ENCODE data around the gene CDK8.
"Not testable (repeated sequence)": the region's sequence is repeated elsewhere in the genome, so short reads cannot be mapped to it uniquely, and the experiment has no call there.

Gene CDK8

GRCh38 chr13:26259634-26260033 lies 5.7 kb downstream of the CDK8 start:
- no peak for TF ChIP-seq CTCF (IDR thresholded peaks at IDR 0.05; ENCODE audit: insufficient read depth, low read depth, low read length, missing control alignments)
- no peak for DNase-seq (ENCODE audit: low read depth)
- H3K4me3 ChIP-seq (ENCODE audit: low read depth, low read length) = no peak overlapping the region

- no peak for TF ChIP-seq CTCF (IDR thresholded peaks at IDR 0.05; ENCODE audit: insufficient read depth, low read depth, low read length, missing control alignments)
- no peak overlapping the region for H3K4me3 ChIP-seq (ENCODE audit: low read depth, low read length)
- DNase-seq (ENCODE audit: low read depth) = no peak
These were observed 8.2 kb downstream of the CDK8 start for GRCh38 chr13:26262156-26262555.

GRCh38 chr13:26266311-26266710 lies 12.4 kb downstream of the CDK8 start:
- no peak overlapping the region for H3K4me3 ChIP-seq (ENCODE audit: low read depth, low read length)
- no peak for DNase-seq (ENCODE audit: low read depth)
- TF ChIP-seq CTCF (IDR thresholded peaks at IDR 0.05; ENCODE audit: insufficient read depth, low read depth, low read length, missing control alignments) = no peak

GRCh38 chr13:26270707-26271106 lies 16.8 kb downstream of the CDK8 start:
- TF ChIP-seq CTCF (IDR thresholded peaks at IDR 0.05; ENCODE audit: insufficient read depth, low read depth, low read length, missing control alignments) = no peak
- H3K4me3 ChIP-seq (ENCODE audit: low read depth, low read length) = no peak overlapping the region
- DNase-seq (ENCODE audit: low read depth) = no peak

GRCh38 chr13:26272621-26273020 lies 18.7 kb downstream of the CDK8 start:
- no peak overlapping the region for H3K4me3 ChIP-seq (ENCODE audit: low read depth, low read length)
- no peak for DNase-seq (ENCODE audit: low read depth)
- no peak for TF ChIP-seq CTCF (IDR thresholded peaks at IDR 0.05; ENCODE audit: insufficient read depth, low read depth, low read length, missing control alignments)

GRCh38 chr13:26280295-26280694 lies 26.4 kb downstream of the CDK8 start:
- TF ChIP-seq CTCF (IDR thresholded peaks at IDR 0.05; ENCODE audit: insufficient read depth, low read depth, low read length, missing control alignments) = no peak
- no peak for DNase-seq (ENCODE audit: low read depth)
- no peak overlapping the region for H3K4me3 ChIP-seq (ENCODE audit: low read depth, low read length)

- no peak for TF ChIP-seq CTCF (IDR thresholded peaks at IDR 0.05; ENCODE audit: insufficient read depth, low read depth, low read length, missing control alignments)
- H3K4me3 ChIP-seq (ENCODE audit: low read depth, low read length) = no peak overlapping the region
- no peak for DNase-seq (ENCODE audit: low read depth)
These were observed 26.9 kb downstream of the CDK8 start for GRCh38 chr13:26280822-26281221.

- H3K4me3 ChIP-seq (ENCODE audit: low read depth, low read length); DNase-seq (ENCODE audit: low read depth): not testable (repeated sequence)
These were observed 32.0 kb downstream of the CDK8 start for GRCh38 chr13:26285911-26286310.

- DNase-seq (ENCODE audit: low read depth); H3K4me3 ChIP-seq (ENCODE audit: low read depth, low read length): not testable (repeated sequence)
These were observed 34.9 kb downstream of the CDK8 start for GRCh38 chr13:26288838-26289237.

Measured in GM12865 (cell line).